Activated B cell treated with CpG ODN at 0.5 μM for 24 hours (primary cell): ENCODE measurements around the gene SIPA1L3. TPM values are rescaled to one million over a fixed set of nuclear protein-coding genes. Genes with fewer than 3 reads are reported as not detected.

Experiments used
- ATAC-seq: fragments of 200-7000 bp; cut with Tn5 transposase; one replicate; pipeline ENCODE4 v1.10.0; 2021; ENCODE audit warnings: low read depth, mild to moderate bottlenecking, moderate library complexity
- CTCF ChIA-PET: fragments of 350-600 bp; sonication (Branson Sonifier 250); formaldehyde crosslinking; loops from one replicate; lab custom pipeline; 2021; ENCODE audit warnings: antibody characterized with exemption; lab: Charles Lee
- POLR2A ChIA-PET: fragments of 350-600 bp; sonication (Branson Sonifier 250); formaldehyde crosslinking; loops from one replicate; lab custom pipeline; 2021; ENCODE audit warnings: antibody characterized with exemption; lab: Charles Lee
- DNase-seq: peaks from one replicate; pipeline ENCODE4 v3.0.0; 2022
- H3K27ac Mint-ChIP-seq: one replicate; pipeline ENCODE4 v1.8.0; 2020; ENCODE audit warnings: mixed read lengths
- H3K27me3 Mint-ChIP-seq: one replicate; pipeline ENCODE4 v1.8.0; 2021; ENCODE audit warnings: mixed read lengths
- H3K36me3 Mint-ChIP-seq: one replicate; pipeline ENCODE4 v1.8.0; 2021; ENCODE audit warnings: low read depth, mixed read lengths
- H3K4me1 Mint-ChIP-seq: one replicate; pipeline ENCODE4 v1.8.0; 2021; ENCODE audit warnings: mixed read lengths
- H3K4me3 Mint-ChIP-seq: one replicate; pipeline ENCODE4 v1.8.0; 2020; ENCODE audit warnings: mild to moderate bottlenecking, mixed read lengths
- H3K9me3 Mint-ChIP-seq: one replicate; pipeline ENCODE4 v1.8.0; 2020; ENCODE audit warnings: mixed read lengths
- intact Hi-C: fragments of 100-400 bp; cut with micrococcal nuclease; formaldehyde crosslinking; loops from one replicate; pipeline ENCODE4 v1.15.1; 2024
- total RNA-seq: library from RNA; stranded (reverse); gene quantifications from 2 replicates; pipeline ENCODE4 v1.2.3, GENCODE V29; 2022
- TF ChIP-seq, protein P1 (sequence below): fragments of 200-600 bp; IDR thresholded peaks from one replicate; pipeline ENCODE4 v1.8.0; 2022; ENCODE audit warnings: antibody characterized with exemption, mild to moderate bottlenecking

The SIPA1L3 gene
- total RNA-seq, 1 donor from 2014 or later: 145 TPM

DNA sequence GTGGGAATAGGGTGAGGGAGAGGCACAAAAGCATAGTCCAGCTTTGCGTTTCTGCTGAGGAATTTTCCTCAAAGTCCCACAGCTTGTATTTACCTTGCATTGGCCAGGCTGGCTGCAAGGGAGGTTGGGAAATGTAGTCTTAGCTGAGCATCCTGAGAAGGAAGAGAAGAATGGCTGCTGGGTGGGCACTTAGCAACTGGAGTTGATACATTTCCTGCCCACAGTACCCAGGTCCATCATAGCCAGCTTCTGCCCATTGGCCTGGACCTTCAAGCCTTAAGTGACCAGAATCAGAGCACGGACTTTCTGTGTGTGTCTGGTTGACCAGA lies 112.4 kb downstream of the SIPA1L3 start:
- no peak for ATAC-seq
- POLR2A ChIA-PET: interaction anchor here (0.8 to 3.0 kb wide), 4 partner anchors 14 to 30 kb away, joined by 3 to 16 read pairs (median 8); no protein-coding TSS in a partner anchor
- Mint-ChIP-seq H3K4me1 (peaks cover 83% of the 10 kb centered on the region), H3K9me3 (no peaks in the 10 kb centered on the region), H3K27ac (peak overlapping the region; percentile 64), H3K27me3 (no peaks in the 10 kb centered on the region), H3K36me3 (peaks cover 31% of the 10 kb centered on the region), H3K4me3 (no peak overlapping the region)
- no peak for DNase-seq
- CTCF ChIA-PET: interaction anchor here (0.9 to 1.5 kb wide), 5 partner anchors 30 to 117 kb away, joined by 3 to 4 read pairs (median 3); partner anchors contain the start of gene SIPA1L3
- intact Hi-C loops: no loop called here
- TF ChIP-seq, protein P1, sequence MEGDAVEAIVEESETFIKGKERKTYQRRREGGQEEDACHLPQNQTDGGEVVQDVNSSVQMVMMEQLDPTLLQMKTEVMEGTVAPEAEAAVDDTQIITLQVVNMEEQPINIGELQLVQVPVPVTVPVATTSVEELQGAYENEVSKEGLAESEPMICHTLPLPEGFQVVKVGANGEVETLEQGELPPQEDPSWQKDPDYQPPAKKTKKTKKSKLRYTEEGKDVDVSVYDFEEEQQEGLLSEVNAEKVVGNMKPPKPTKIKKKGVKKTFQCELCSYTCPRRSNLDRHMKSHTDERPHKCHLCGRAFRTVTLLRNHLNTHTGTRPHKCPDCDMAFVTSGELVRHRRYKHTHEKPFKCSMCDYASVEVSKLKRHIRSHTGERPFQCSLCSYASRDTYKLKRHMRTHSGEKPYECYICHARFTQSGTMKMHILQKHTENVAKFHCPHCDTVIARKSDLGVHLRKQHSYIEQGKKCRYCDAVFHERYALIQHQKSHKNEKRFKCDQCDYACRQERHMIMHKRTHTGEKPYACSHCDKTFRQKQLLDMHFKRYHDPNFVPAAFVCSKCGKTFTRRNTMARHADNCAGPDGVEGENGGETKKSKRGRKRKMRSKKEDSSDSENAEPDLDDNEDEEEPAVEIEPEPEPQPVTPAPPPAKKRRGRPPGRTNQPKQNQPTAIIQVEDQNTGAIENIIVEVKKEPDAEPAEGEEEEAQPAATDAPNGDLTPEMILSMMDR: no peak

DNA sequence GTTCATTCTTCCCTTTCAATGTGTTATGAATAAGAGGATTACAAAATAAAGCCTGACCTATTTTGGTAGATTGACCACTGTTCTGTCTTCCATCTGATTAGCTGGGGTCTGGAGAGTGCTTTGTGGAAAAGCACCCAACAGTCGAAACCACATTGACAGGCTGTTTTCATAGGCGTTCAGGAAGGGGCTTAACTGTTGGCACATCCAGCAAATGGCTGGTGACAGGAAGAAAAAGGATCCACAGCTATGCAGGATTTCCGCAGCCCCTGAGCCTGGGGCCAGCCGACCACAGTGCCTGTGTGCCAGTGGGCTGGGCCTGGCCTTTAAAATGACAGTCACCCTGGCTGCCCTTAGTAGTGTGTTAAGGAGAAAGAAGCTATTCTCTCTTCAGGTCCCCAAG lies 113.3 kb downstream of the SIPA1L3 start:
- H3K27ac Mint-ChIP-seq: peak overlapping the region; percentile 61
- peak; percentile 22 for ATAC-seq

DNA sequence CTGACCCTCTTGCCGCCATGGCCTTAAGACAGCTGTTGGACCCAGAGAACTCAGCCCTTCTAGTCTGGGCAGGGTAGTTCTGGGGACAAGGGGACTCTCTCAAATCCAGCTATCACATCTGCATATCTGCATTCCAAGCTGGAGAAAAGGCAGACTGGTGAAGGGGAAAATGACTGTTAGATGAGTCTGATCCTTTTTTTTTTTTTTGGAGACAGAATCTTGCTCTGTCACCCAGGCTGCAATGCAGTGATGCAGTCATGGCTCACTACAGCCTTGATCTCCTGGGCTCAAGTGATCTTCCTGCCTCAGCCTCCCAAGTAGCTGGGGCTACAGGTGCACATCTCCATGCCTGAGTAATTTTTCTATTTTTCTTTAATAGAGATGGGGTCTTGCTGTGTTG lies 114.3 kb downstream of the SIPA1L3 start:
- POLR2A ChIA-PET: interaction anchor here (0.6 to 3.0 kb wide), 11 partner anchors 10 to 528 kb away, joined by 3 to 16 read pairs (median 6); no protein-coding TSS in a partner anchor
- ATAC-seq (no peak), DNase-seq (no peak)
- Mint-ChIP-seq H3K27me3 (no peaks in the 10 kb centered on the region), H3K27ac (peak overlapping the region; percentile 61), H3K9me3 (no peaks in the 10 kb centered on the region), H3K4me3 (no peak overlapping the region), H3K4me1 (peaks cover 89% of the 10 kb centered on the region), H3K36me3 (peaks cover 23% of the 10 kb centered on the region)
- intact Hi-C loops: loop anchor here (2.0 kb wide), 1 partner anchor 15 kb away; no protein-coding TSS in a partner anchor
- TF ChIP-seq, protein P1: no peak
- CTCF ChIA-PET: interaction anchor here (0.8 kb wide), 1 partner anchor 38 kb away, joined by 3 read pairs; no protein-coding TSS in a partner anchor

More for the DNA sequence above, 113.3 kb downstream of the SIPA1L3 start:
- TF ChIP-seq, protein P1: no peak
- ChIA-PET POLR2A (interaction anchor here (1.2 to 3.0 kb wide), 9 partner anchors 10 to 60 kb away, joined by 3 to 16 read pairs (median 6); no protein-coding TSS in a partner anchor), CTCF (interaction anchor here (1.4 to 1.5 kb wide), 3 partner anchors 29 to 118 kb away, joined by 3 to 6 read pairs (median 4); no protein-coding TSS in a partner anchor)
- peaks cover 86% of the 10 kb centered on the region for H3K4me1 Mint-ChIP-seq
- no peaks in the 10 kb centered on the region for H3K27me3 Mint-ChIP-seq
- H3K36me3 Mint-ChIP-seq: peaks cover 29% of the 10 kb centered on the region
- intact Hi-C loops: loop anchor here (2.0 kb wide), 1 partner anchor 14 kb away; no protein-coding TSS in a partner anchor
- no peaks in the 10 kb centered on the region for H3K9me3 Mint-ChIP-seq
- DNase-seq: no peak
- no peak overlapping the region for H3K4me3 Mint-ChIP-seq

DNA sequence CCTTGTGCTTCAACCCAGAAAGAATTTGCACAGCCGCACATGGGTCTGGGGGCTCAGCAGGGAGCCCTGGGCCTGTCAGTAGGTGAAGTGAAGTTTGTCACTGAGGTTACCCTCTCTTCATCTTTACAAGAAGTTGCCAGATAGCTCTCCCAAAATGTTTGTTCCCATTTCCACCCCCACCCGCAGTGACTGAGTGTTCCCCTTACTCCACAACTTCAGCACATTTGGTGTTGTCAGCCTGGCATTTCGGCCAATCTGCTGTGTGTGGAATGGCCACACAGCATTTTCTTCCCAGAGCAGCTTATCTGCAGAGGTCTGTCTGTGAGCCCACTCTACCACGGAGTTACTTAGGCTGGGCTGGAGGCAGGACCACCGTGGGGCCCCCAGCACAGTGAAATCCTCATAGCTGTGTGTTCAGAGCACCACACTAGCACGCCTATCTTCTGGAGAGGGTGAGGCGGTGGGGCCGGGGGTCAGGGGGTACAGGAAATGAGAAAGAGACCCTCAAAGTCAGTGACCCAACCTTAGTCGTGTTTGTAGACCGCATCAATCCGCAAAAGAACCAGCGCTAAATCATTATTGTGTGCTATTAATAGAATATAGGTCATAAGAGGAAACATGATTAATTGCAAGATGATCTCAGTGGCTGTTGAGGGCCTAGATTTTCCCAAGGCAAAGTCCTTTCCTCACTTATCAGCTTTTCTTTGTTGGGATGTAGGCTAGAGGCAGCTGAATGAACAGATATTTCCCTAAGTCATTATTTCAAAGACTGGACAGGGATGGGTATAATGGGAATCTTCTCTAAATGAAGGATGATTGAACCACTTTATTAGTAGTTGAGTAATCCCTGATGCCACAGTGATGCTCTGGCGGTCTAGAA lies 116.0 kb downstream of the SIPA1L3 start:
- TF ChIP-seq, protein P1: no peak
- Mint-ChIP-seq H3K4me1 (peaks cover 93% of the 10 kb centered on the region), H3K36me3 (peaks cover 18% of the 10 kb centered on the region), H3K27me3 (no peaks in the 10 kb centered on the region), H3K27ac (peak overlapping the region; percentile 79), H3K4me3 (peak overlapping the region; percentile 21), H3K9me3 (no peaks in the 10 kb centered on the region)
- ChIA-PET POLR2A (interaction anchor here (0.6 to 2.6 kb wide), 6 partner anchors 10 to 122 kb away, joined by 3 to 14 read pairs (median 3); no protein-coding TSS in a partner anchor), CTCF (interaction anchor here (1.4 kb wide), 1 partner anchor 120 kb away, joined by 5 read pairs; no protein-coding TSS in a partner anchor)
- no peak for ATAC-seq
- no peak for DNase-seq
- intact Hi-C loops: no loop called here
